ENCODE results near the gene COL4A1.

DNA sequence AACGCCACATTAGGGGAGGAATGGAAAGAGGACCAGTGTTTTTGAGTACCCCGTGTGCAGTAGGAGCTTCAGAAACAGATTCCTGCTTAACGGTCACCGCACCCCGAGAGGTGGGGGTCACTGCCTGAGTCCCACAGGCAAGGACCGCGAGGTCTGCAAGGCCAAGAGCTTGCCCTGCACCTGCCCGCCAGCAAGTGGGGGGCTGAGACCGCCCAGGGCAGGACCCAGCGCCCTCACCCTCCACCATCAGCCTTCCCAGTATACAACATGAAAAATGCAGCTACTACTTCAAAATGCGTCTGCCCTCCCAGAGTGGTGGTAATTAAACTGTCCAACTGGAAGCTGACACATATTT, 44.9 kb downstream of the COL4A1 start:
- TF ChIP-seq SUZ12 (IDR thresholded peaks at IDR 0.05; ENCODE audit: extremely low read depth, insufficient read depth, insufficient read length) = no peak
- TF ChIP-seq YY1 (IDR thresholded peaks at IDR 0.05; ENCODE audit: insufficient read depth, insufficient read length) = no peak
